HG03066 (cell line): ENCODE data around the gene VAV3.
"Not testable (repeated sequence)": the region's sequence is repeated elsewhere in the genome, so short reads cannot be mapped to it uniquely, and the experiment has no call there.

Experiments used
- ATAC-seq: cut with Tn5 transposase; IDR thresholded peaks from one replicate; pipeline ENCODE4 v1.9.1; 2021; ENCODE audit warnings: low read depth; ENCODE audit not compliant: unreplicated experiment

VAV3 gene

GRCh38 chr1:107662971-107663370 lies 302.0 kb downstream of the VAV3 start:
- ATAC-seq, result no peak

- ATAC-seq, result no peak
Observed at GRCh38 chr1:107661158-107661557, 303.8 kb downstream of the VAV3 start.

GRCh38 chr1:107659961-107660360 lies 305.0 kb downstream of the VAV3 start:
- ATAC-seq, result no peak

DNA sequence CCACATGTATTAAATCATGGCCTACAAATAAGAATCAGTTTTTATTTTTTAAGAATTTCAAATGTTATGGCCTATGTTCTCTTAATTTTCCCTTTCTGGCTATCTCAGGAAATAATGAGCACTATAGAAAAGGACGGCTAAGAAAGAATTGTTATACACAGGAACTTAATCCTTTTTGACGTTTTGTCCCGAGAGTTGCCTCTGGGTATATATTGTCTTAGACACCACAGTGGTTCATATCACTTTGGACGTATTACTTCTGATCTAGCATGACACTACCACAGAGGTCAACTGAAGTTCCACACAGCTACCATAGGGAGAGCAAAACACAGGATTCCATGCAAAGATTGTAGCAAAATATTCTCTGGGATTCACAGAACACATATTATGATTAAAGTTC lies 307.6 kb downstream of the VAV3 start:
- ATAC-seq, result no peak

DNA sequence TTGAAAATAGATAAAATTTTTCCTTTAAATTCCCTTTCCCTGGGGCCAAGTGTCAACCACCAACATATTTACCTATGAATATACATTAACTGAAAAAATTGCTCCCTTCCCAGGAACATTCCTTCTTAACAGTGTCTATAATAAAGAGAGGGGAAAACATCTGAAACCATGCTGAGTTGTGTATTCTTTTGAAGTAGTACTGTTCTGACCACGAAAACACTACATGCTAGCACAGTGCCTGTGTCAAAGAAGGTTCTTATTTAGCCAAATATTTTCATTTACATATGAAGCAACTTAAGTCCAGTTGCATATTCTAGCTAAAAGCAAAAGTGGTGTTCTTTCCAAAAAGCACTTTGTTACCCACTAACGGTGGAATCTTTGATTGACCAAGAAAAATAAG lies 311.2 kb downstream of the VAV3 start:
- no peak for ATAC-seq

DNA sequence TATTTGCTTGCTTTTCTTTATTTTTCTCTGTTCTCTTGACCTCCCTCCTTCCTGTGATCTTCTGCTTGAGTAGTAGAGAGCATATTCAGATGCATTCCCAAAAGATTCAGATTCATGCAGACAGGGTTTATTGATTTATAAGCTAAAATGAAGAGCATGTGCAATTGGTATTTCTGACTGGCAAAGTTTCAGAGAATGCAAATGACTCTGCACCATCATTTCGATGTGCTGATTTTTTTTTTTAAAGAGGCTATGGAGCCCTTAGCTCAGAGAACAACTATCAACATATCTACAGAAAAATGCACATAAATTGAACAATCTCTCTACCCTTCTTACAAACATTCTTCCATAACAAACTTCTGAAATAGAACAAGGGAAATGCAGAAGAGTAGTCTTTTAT lies 312.0 kb downstream of the VAV3 start:
- ATAC-seq, result no peak

- ATAC-seq, result not testable (repeated sequence)
Observed at GRCh38 chr1:107650825-107651224, 314.2 kb downstream of the VAV3 start.

- ATAC-seq, result no peak
Observed at GRCh38 chr1:107649023-107649422, 316.0 kb downstream of the VAV3 start.

DNA sequence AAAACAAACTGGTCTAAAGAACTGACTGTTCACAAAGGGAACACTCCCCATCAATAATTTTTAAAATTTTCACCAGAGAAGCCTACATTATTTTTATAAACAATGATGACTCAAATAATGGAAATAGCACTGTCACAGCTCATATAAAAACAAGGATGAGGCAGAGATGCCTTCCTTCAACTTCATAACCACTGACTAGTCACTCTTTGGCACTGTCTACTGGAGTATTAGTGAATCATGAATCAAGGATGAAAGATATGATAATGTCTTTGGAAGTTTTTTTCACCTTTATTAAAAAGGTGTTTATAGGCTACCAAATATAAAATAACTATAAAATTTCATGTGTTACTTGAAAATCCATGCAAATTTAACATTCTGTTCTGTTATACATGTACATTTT lies 316.9 kb downstream of the VAV3 start:
- ATAC-seq, result no peak

DNA sequence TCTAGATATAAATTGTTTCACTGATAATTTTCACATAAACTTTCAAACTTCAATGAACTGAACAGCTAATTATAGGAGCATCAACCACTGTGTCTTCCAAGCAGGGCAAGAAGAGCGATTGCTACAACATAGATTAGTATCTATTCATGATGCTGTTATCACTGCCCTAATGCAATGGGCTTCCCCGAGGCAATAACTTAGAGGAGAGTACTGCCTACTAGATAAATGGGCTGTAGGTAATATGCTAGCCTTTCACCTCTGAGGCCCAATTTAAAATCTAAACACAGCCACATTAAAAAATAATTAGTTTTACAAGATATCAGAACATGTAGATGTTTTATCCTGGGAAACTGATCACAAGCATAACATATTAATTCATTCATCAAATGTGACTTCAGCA lies 318.0 kb downstream of the VAV3 start:
- no peak for ATAC-seq

DNA sequence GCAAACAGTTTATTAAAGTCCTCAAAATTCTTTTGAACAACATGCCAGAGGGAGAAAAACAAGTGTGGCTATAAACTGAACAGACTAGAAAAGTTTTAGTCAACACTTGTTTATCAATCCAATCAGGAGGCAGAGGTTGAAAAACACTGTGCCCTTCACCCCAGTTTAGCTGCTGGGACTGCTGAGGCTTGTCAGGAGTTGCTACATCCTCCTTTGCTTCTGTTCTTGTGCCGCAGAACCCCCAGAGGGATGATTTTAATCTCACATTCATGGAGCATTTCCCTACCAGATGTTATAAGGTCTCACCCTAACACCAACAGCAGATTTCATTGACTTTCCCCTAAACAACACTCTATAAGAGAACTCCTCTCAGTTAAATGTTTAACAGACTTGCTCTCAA lies 321.2 kb downstream of the VAV3 start:
- no peak for ATAC-seq

- ATAC-seq, result no peak
Observed at GRCh38 chr1:107640207-107640606, 324.8 kb downstream of the VAV3 start.

DNA sequence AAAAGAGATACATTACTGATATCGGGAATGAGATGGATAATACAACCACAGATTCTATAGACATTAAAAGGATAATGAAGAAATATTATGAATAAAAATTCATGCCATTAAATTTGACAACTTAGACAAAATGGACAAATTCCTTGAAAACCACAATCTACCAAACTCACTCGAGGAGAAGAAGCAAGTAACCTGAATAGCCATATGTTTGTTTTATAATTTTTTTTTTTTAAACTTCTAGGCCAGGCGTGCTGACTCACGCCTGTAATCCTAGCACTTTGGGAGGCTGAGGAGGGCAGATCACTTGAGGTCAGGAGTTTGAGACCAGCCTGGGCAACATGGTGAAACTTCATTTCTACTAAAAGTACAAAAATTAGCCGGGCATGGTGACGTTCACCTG lies 327.9 kb downstream of the VAV3 start:
- ATAC-seq, result no peak

- ATAC-seq, result no peak
Observed at GRCh38 chr1:107633596-107633995, 331.4 kb downstream of the VAV3 start.

- no peak for ATAC-seq
Observed at GRCh38 chr1:107626073-107626796, 338.7 kb downstream of the VAV3 start.

GRCh38 chr1:107625405-107626029 lies 339.5 kb downstream of the VAV3 start:
- no peak for ATAC-seq

GRCh38 chr1:107623431-107623830 lies 341.5 kb downstream of the VAV3 start:
- ATAC-seq, result no peak

- no peak for ATAC-seq
Observed at GRCh38 chr1:107622966-107623365, 342.0 kb downstream of the VAV3 start.

DNA sequence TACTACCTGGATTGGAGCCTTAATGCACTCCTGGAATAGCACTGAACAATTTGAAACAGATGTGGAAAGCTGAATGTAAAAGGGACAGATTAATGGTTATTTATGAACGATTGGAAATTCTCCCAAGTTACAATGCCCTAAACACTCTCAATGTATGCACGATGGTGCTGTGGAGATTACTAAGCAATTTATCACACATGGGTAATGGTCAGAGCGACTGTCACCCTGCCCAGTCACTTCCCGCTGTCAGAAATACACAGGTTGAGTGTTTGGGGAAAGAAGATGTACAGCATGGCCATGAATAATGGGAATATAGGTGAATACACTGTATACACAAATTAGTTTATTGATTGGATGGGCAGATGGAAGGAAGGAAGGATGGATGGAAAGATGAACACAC lies 342.4 kb downstream of the VAV3 start:
- no peak for ATAC-seq

GRCh38 chr1:107620753-107621152 lies 344.2 kb downstream of the VAV3 start:
- ATAC-seq, result no peak

DNA sequence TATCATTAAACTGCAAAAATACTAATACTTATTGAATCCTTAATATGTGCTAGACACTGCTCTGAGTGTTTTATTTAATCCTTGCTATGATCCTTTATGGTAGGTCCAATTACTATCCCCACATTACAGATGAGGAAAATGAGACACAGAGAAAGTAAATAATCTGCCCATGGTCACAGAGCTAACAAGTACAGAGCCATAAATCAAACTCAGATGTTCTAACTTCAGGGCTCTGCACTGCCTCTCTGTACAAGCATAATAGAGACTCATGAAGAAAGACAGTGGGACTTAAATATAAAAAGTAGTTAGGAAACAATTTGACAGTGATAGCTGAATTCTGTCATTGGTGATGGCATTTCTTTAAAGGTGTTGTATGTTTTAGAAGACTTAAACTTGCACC lies 346.4 kb downstream of the VAV3 start:
- ATAC-seq, result no peak

DNA sequence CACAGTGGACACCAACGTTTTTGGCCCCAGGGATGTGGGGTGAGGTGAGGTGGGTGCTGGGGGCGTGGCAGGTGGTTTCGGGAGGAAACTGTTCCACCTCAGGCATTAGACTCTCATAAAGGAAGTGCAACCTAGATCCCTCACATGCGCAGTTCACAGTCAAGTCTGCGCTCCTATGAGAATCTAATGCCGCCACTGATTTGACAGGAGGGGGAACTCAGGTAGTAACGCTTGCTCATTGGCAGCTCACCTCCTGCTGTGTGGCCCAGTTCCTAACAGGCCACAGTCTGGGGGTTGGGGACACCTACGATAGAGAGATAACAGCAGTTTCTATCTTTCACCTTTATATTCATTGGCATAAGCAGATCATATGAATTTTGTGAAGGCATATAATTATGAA lies 347.1 kb downstream of the VAV3 start:
- ATAC-seq, result no peak
